HepG2 (cell line): ENCODE measurements around the gene KLHDC4. TPM values are rescaled to one million over a fixed set of nuclear protein-coding genes. Genes with fewer than 3 reads are reported as not detected.

ENCODE experiments used
- CREM ChIP-seq, 2 experiments: sonication (generic) in 1 of 2; formaldehyde crosslinking in 1 of 2; IDR thresholded peaks; 2 replicates each; pipeline versions ENCODE4 v1.4.0 to v1.6.1; 2016 to 2020; ENCODE audit warnings: antibody characterized with exemption in 1 of 2, mild to moderate bottlenecking in 1 of 2, missing genetic modification reagents in 1 of 2
- E2F5 ChIP-seq: sonication (generic); formaldehyde crosslinking; conservative IDR thresholded peaks from 2 replicates; pipeline ENCODE4 v1.4.0; 2020; ENCODE audit warnings: missing genetic modification reagents
- EP300 ChIP-seq, 3 experiments: sonication (generic) in 1 of 3; formaldehyde crosslinking in 1 of 3; IDR thresholded peaks; 2 replicates each; pipeline versions ENCODE4 v1.5.1 to v1.6.1; 2011 to 2020; ENCODE audit warnings: low read depth in 2 of 3, low read length in 2 of 3, borderline replicate concordance in 1 of 3, improper control_type of control experiment in 1 of 3, mild to moderate bottlenecking in 1 of 3, missing genetic modification reagents in 1 of 3, moderate library complexity in 1 of 3
- HMG20B ChIP-seq: conservative IDR thresholded peaks from 2 replicates; pipeline ENCODE4 v1.6.1; 2016; ENCODE audit warnings: missing genetic modification reagents, missing compliant biosample characterization
- MAF1 ChIP-seq: sonication (generic); formaldehyde crosslinking; IDR thresholded peaks from 2 replicates; pipeline ENCODE4 v1.5.0; 2020; ENCODE audit warnings: missing genetic modification reagents, borderline replicate concordance
- MTA3 ChIP-seq: sonication (generic); formaldehyde crosslinking; IDR thresholded peaks from 2 replicates; pipeline ENCODE4 v1.4.0; 2020; ENCODE audit warnings: missing genetic modification reagents
- NFIB ChIP-seq: sonication (generic); formaldehyde crosslinking; IDR thresholded peaks from 2 replicates; pipeline ENCODE4 v1.9.0; 2021; ENCODE audit warnings: missing genetic modification reagents, mild to moderate bottlenecking, borderline replicate concordance
- RXRB ChIP-seq: IDR thresholded peaks from 2 replicates; pipeline ENCODE4 v1.6.1; 2016; ENCODE audit warnings: borderline replicate concordance, missing genetic modification reagents, missing compliant biosample characterization
- ZBTB20 ChIP-seq: sonication (generic); formaldehyde crosslinking; IDR thresholded peaks from 2 replicates; pipeline ENCODE4 v1.8.1; 2023; ENCODE audit warnings: missing genetic modification reagents, low read depth, mild to moderate bottlenecking, borderline replicate concordance
- ZFP90 ChIP-seq: sonication (generic); formaldehyde crosslinking; IDR thresholded peaks from 2 replicates; pipeline ENCODE4 v1.8.0; 2022; ENCODE audit warnings: missing genetic modification reagents, mild to moderate bottlenecking, inconsistent platforms, borderline replicate concordance
- ZNF207 ChIP-seq: fragments of 450-650 bp; IDR thresholded peaks from 2 replicates; pipeline ENCODE4 v1.6.1; 2016; ENCODE audit warnings: antibody characterized with exemption, borderline replicate concordance
- ZNF546 ChIP-seq: sonication (generic); formaldehyde crosslinking; conservative IDR thresholded peaks from 2 replicates; pipeline ENCODE4 v1.8.1; 2023; ENCODE audit warnings: mild to moderate bottlenecking, missing genetic modification reagents
- ZNF768 ChIP-seq: sonication (generic); formaldehyde crosslinking; IDR thresholded peaks from 2 replicates; pipeline ENCODE4 v1.4.0; 2020; ENCODE audit warnings: missing genetic modification reagents
- ZNF772 ChIP-seq: sonication (generic); formaldehyde crosslinking; IDR thresholded peaks from 2 replicates; pipeline ENCODE4 v1.5.0; 2020; ENCODE audit warnings: mild to moderate bottlenecking, missing genetic modification reagents
- ZNF776 ChIP-seq: sonication (generic); formaldehyde crosslinking; IDR thresholded peaks from 2 replicates; pipeline ENCODE4 v1.4.0; 2020; ENCODE audit warnings: mild to moderate bottlenecking, missing genetic modification reagents
- polyA plus RNA-seq, 8 experiments: library from polyadenylated mRNA; depleted of rRNA in 3 of 8; stranded (reverse) in 7 of 8; unstranded in 1 of 8; fragments of >200 nt; fragmentation: Illumina TruSeq in 4 of 8; extraction: Trizol in 4 of 8; gene quantifications; 2 replicates each; pipeline versions ENCODE4 v1.2.1 to v1.2.3, GENCODE V29; 2011 to 2016; ENCODE audit warnings: low read depth in 4 of 8, missing spikeins in 1 of 8, mixed read lengths in 1 of 8; ENCODE audit not compliant: insufficient read depth in 1 of 8
- total RNA-seq, 5 experiments: library from RNA; depleted of rRNA; stranded (reverse); fragments of >200 nt; fragmentation: Illumina TruSeq; extraction: Trizol; gene quantifications; 2 replicates each; pipeline ENCODE4 v1.2.3, GENCODE V29; 2016; ENCODE audit warnings: low read depth in 1 of 5
- TF ChIP-seq, protein P1 (sequence below): sonication (generic); formaldehyde crosslinking; IDR thresholded peaks from 2 replicates; pipeline ENCODE4 v1.5.0; 2020; ENCODE audit warnings: mild to moderate bottlenecking, missing genetic modification reagents, borderline replicate concordance
- TF ChIP-seq, protein P2 (sequence below): sonication (generic); formaldehyde crosslinking; IDR thresholded peaks from 2 replicates; pipeline ENCODE4 v1.5.0; 2020; ENCODE audit warnings: mild to moderate bottlenecking, missing genetic modification reagents

The KLHDC4 gene
- total and polyA plus RNA-seq, 2 of the 13 experiments (the other 11 are each of a cell fraction or from before 2014, with no cell fraction given): 18.7 to 31.8 TPM

DNA sequence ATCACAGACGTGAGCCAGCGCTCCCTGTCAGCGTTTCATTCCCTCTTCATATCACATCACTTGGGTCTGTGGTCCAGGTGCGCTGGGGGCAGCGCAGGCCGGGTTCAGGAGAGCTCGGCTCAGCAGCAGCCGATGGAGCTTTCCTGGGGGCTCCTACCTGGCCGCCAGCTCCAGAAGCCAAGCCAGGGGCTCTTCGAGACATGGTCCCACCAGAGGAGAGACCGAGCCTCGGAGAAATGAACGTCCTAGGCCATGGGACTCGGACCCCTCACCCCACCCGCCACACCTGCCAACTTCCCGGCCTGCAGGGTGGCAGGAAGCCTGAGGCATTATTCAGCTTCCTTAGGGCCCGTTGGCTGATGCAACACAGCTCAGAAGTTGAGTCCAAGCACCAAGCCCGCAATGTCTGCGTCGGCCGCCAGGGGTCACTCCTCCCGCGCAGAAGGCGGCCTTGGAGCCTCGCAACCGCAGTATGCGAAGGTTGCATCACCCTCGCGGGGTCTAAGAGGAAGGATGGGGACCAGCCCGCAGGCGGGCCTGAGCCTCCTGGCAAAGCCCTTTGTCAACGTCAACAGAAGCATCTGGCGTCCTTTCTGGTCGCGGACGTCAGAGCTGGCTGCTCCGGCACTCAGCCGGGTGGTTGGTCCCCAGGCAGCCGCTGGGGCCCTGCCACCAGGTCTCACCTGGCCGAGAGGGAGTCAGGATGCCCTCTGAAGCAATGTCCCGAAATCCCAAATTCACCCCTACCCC lies 13.2 kb upstream of the KLHDC4 start (continued):
- TF ChIP-seq, protein P1, sequence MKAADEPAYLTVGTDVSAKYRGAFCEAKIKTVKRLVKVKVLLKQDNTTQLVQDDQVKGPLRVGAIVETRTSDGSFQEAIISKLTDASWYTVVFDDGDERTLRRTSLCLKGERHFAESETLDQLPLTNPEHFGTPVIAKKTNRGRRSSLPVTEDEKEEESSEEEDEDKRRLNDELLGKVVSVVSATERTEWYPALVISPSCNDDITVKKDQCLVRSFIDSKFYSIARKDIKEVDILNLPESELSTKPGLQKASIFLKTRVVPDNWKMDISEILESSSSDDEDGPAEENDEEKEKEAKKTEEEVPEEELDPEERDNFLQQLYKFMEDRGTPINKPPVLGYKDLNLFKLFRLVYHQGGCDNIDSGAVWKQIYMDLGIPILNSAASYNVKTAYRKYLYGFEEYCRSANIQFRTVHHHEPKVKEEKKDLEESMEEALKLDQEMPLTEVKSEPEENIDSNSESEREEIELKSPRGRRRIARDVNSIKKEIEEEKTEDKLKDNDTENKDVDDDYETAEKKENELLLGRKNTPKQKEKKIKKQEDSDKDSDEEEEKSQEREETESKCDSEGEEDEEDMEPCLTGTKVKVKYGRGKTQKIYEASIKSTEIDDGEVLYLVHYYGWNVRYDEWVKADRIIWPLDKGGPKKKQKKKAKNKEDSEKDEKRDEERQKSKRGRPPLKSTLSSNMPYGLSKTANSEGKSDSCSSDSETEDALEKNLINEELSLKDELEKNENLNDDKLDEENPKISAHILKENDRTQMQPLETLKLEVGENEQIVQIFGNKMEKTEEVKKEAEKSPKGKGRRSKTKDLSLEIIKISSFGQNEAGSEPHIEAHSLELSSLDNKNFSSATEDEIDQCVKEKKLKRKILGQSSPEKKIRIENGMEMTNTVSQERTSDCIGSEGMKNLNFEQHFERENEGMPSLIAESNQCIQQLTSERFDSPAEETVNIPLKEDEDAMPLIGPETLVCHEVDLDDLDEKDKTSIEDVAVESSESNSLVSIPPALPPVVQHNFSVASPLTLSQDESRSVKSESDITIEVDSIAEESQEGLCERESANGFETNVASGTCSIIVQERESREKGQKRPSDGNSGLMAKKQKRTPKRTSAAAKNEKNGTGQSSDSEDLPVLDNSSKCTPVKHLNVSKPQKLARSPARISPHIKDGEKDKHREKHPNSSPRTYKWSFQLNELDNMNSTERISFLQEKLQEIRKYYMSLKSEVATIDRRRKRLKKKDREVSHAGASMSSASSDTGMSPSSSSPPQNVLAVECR (CRISPR knock-in tag): peak; percentile 84; the same call in 1 of the 2 replicates
- TF ChIP-seq ZFP90 (CRISPR knock-in tag) (peak; percentile 86; the same call in 1 of the 2 replicates), CREM (IDR thresholded peaks at IDR 0.05) (peak; percentile 39; the same call in 1 of the 2 replicates), CREM (CRISPR knock-in tag; IDR thresholded peaks at IDR 0.05) (no peak; the same call in 1 of the 2 replicates), MAF1 (CRISPR knock-in tag) (no peak; the same call in 1 of the 2 replicates), MTA3 (CRISPR knock-in tag) (no peak), NFIB (CRISPR knock-in tag) (no peak), RXRB (CRISPR knock-in tag) (peak; percentile 89), ZNF768 (peak; percentile 82), ZNF207 (no peak), E2F5 (CRISPR knock-in tag) (no peak; the same call in 1 of the 2 replicates), ZNF546 (CRISPR knock-in tag) (peak; percentile 66; the same call in 1 of the 2 replicates), ZNF776 (CRISPR knock-in tag) (no peak), EP300 (IDR thresholded peaks at IDR 0.05; ENCODE audit: low read depth in 2 of 2, low read length in 2 of 2) (peak; percentile 77 to 84), EP300 (CRISPR knock-in tag; IDR thresholded peaks at IDR 0.05; ENCODE audit: borderline replicate concordance) (peak; percentile 96), HMG20B (CRISPR knock-in tag) (peak; percentile 81), ZBTB20 (CRISPR knock-in tag) (peak; percentile 77; the same call in 1 of the 2 replicates), ZNF772 (peak; percentile 39; the same call in 1 of the 2 replicates)
- TF ChIP-seq, protein P2, sequence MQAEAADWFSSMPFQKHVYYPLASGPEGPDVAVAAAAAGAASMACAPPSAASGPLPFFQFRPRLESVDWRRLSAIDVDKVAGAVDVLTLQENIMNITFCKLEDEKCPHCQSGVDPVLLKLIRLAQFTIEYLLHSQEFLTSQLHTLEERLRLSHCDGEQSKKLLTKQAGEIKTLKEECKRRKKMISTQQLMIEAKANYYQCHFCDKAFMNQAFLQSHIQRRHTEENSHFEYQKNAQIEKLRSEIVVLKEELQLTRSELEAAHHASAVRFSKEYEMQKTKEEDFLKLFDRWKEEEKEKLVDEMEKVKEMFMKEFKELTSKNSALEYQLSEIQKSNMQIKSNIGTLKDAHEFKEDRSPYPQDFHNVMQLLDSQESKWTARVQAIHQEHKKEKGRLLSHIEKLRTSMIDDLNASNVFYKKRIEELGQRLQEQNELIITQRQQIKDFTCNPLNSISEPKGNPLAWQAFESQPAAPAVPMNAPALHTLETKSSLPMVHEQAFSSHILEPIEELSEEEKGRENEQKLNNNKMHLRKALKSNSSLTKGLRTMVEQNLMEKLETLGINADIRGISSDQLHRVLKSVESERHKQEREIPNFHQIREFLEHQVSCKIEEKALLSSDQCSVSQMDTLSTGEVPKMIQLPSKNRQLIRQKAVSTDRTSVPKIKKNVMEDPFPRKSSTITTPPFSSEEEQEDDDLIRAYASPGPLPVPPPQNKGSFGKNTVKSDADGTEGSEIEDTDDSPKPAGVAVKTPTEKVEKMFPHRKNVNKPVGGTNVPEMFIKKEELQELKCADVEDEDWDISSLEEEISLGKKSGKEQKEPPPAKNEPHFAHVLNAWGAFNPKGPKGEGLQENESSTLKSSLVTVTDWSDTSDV (CRISPR knock-in tag): peak; percentile 60; the same call in 1 of the 2 replicates
